ENCODE data around the gene ECHS1. TPM values are rescaled to one million over a fixed set of nuclear protein-coding genes. Genes with fewer than 3 reads are reported as not detected.
A peak's percentile ranks its signal among the peaks of the same experiment; 100 is the strongest.

ECHS1 gene
- total RNA-seq, 1 donor from 2014 or later = 77.4 TPM

DNA sequence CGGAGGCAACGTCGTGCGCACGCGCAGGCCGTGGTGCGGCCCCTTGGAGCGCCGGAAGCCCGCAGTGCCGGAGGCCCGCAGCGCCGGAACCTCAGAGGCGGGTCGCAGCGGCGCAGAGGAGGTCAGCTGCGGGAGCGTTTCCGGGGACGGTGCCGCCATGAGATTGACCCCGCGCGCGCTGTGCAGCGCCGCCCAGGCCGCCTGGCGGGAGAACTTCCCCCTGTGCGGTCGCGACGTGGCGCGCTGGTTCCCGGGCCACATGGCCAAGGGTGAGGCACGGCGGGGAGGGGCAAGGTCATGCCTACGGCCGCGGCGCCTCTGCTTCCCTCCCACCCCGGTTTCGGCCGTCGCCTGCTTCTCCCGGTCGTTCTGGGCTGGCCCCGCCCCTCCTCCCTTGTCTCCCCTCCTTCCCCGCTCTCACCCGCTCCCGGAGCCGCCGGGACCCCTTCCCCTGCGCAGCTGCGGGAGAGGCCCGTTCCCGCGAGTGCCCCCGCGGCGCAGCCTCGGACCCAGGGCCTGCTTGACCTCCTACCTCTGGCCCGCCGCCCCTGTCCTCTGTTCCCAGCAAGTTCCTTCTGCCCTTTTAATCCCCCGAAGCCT, 21.0 kb upstream of the ECHS1 start, which contains the start of gene MTG1:
Gene MTG1 (plus strand): TSS at position 94 of the 600 bp plus-strand sequence. CDS start 64 bp downstream, at position 158.
- peak within 1 kb of the TSS; percentile 98 for H3K4me3 Mint-ChIP-seq
- Histone ChIP-seq H2AFZ (replicated peaks) (peak within 1 kb of the TSS; percentile 38), H3F3A (ENCODE audit: low read depth) (peaks cover 9% of the 10 kb centered on the region), H3K36me3 (no peaks in the 10 kb centered on the region), H3K9ac (peak within 1 kb of the TSS; percentile 78), H3K27me3 (no peaks in the 10 kb centered on the region), H3K4me1 (peaks cover 11% of the 10 kb centered on the region), H3K9me3 (ENCODE audit: low read depth) (no peaks in the 10 kb centered on the region), H3K79me2 (ENCODE audit: low read depth) (peaks cover 44% of the 10 kb centered on the region), H4K20me1 (ENCODE audit: low read depth) (peaks cover 6% of the 10 kb centered on the region), H3K27ac (peak within 1 kb of the TSS; percentile 16), H3K4me2 (peak within 1 kb of the TSS; percentile 99), H3K4me3 (peak within 1 kb of the TSS; percentile 96)
- H3K27me3 Mint-ChIP-seq (ENCODE audit: insufficient read depth, low read depth) = peaks cover 5% of the 10 kb centered on the region
- H3K9me3 Mint-ChIP-seq = no peaks in the 10 kb centered on the region
- TF ChIP-seq EZH2phosphoT487 (IDR thresholded peaks at IDR 0.05) (no peak), EZH2 (IDR thresholded peaks at IDR 0.05) (no peak)
- TF ChIP-seq, protein P1, sequence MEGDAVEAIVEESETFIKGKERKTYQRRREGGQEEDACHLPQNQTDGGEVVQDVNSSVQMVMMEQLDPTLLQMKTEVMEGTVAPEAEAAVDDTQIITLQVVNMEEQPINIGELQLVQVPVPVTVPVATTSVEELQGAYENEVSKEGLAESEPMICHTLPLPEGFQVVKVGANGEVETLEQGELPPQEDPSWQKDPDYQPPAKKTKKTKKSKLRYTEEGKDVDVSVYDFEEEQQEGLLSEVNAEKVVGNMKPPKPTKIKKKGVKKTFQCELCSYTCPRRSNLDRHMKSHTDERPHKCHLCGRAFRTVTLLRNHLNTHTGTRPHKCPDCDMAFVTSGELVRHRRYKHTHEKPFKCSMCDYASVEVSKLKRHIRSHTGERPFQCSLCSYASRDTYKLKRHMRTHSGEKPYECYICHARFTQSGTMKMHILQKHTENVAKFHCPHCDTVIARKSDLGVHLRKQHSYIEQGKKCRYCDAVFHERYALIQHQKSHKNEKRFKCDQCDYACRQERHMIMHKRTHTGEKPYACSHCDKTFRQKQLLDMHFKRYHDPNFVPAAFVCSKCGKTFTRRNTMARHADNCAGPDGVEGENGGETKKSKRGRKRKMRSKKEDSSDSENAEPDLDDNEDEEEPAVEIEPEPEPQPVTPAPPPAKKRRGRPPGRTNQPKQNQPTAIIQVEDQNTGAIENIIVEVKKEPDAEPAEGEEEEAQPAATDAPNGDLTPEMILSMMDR (IDR thresholded peaks at IDR 0.05) = peak; percentile 24
- peaks cover 10% of the 10 kb centered on the region for H3K36me3 Mint-ChIP-seq
- H3K27ac Mint-ChIP-seq = peak within 1 kb of the TSS; percentile 92
- peak; percentile 99 for DNase-seq (ENCODE audit: low spot score)
- H3K4me1 Mint-ChIP-seq = peaks cover 16% of the 10 kb centered on the region

DNA sequence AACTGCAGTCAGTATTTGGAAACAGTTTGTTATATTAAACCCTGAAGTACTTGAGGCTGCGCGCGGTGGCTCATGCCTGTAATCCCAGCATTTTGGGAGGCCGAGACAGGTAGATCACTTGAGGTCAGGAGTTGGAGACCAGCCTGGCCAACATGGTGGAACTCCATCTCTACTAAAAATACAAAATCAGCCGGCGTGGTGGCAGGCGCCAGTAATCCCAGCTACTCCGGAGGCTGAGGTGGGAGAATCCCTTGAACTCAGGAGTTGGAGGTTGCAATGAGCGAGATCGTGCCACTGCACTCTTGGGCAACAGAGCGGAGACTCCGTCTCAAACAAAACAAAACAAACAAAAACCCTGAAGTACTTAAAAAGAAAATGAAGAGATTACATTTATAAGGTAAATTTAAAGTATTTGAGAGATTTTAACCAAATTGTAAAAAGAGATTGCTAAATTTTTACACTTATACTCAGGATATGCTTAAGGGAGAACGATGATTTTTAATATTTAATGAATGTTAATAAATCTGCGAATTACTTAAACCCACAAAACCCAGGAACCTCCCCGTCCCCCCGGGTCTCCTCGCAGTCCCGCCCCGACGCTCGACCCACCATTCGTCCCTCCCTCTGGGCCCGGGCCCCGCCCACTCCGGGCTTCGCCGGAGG, 20.4 kb upstream of the ECHS1 start:
- Mint-ChIP-seq H3K4me1 (peaks cover 16% of the 10 kb centered on the region), H3K27me3 (ENCODE audit: insufficient read depth, low read depth) (peaks cover 5% of the 10 kb centered on the region), H3K9me3 (no peaks in the 10 kb centered on the region), H3K36me3 (peaks cover 9% of the 10 kb centered on the region), H3K4me3 (peak overlapping the region; percentile 98), H3K27ac (peak overlapping the region; percentile 83)
- Histone ChIP-seq H3F3A (ENCODE audit: low read depth) (peaks cover 9% of the 10 kb centered on the region), H3K27ac (no peak overlapping the region), H3K27me3 (no peaks in the 10 kb centered on the region), H3K36me3 (no peaks in the 10 kb centered on the region), H3K4me1 (peaks cover 11% of the 10 kb centered on the region), H3K4me2 (peak overlapping the region; percentile 99), H4K20me1 (ENCODE audit: low read depth) (peaks cover 6% of the 10 kb centered on the region), H2AFZ (replicated peaks) (peak overlapping the region; percentile 38), H3K79me2 (ENCODE audit: low read depth) (peaks cover 39% of the 10 kb centered on the region), H3K9ac (no peak overlapping the region), H3K9me3 (ENCODE audit: low read depth) (no peaks in the 10 kb centered on the region), H3K4me3 (peak overlapping the region; percentile 96)
- TF ChIP-seq EZH2 (IDR thresholded peaks at IDR 0.05) = no peak
- TF ChIP-seq, protein P1 (IDR thresholded peaks at IDR 0.05) = no peak
- no peak for TF ChIP-seq EZH2phosphoT487 (IDR thresholded peaks at IDR 0.05)
- no peak for DNase-seq (ENCODE audit: low spot score)

GRCh38 chr10:133391761-133392518, 18.8 kb upstream of the ECHS1 start:
- H3K9me3 Mint-ChIP-seq = no peaks in the 10 kb centered on the region
- Histone ChIP-seq H2AFZ (replicated peaks) (no peak overlapping the region), H3K4me1 (peaks cover 11% of the 10 kb centered on the region), H3K9me3 (ENCODE audit: low read depth) (no peaks in the 10 kb centered on the region), H3K36me3 (no peaks in the 10 kb centered on the region), H3K79me2 (ENCODE audit: low read depth) (peaks cover 27% of the 10 kb centered on the region), H4K20me1 (ENCODE audit: low read depth) (peaks cover 6% of the 10 kb centered on the region), H3F3A (ENCODE audit: low read depth) (peaks cover 9% of the 10 kb centered on the region), H3K27ac (no peak overlapping the region), H3K4me3 (no peak overlapping the region), H3K4me2 (no peak overlapping the region), H3K9ac (no peak overlapping the region), H3K27me3 (no peaks in the 10 kb centered on the region)
- DNase-seq (ENCODE audit: low spot score) = no peak
- no peaks in the 10 kb centered on the region for H3K36me3 Mint-ChIP-seq
- TF ChIP-seq, protein P1 (IDR thresholded peaks at IDR 0.05) = no peak
- no peak for TF ChIP-seq EZH2 (IDR thresholded peaks at IDR 0.05)
- no peak for TF ChIP-seq EZH2phosphoT487 (IDR thresholded peaks at IDR 0.05)
- H3K27me3 Mint-ChIP-seq (ENCODE audit: insufficient read depth, low read depth) = peaks cover 5% of the 10 kb centered on the region
- peaks cover 19% of the 10 kb centered on the region for H3K4me1 Mint-ChIP-seq
- H3K4me3 Mint-ChIP-seq = no peak overlapping the region
- H3K27ac Mint-ChIP-seq = no peak overlapping the region
